Measurements from ENCODE around the gene SRSF2.

The SRSF2 gene

DNA sequence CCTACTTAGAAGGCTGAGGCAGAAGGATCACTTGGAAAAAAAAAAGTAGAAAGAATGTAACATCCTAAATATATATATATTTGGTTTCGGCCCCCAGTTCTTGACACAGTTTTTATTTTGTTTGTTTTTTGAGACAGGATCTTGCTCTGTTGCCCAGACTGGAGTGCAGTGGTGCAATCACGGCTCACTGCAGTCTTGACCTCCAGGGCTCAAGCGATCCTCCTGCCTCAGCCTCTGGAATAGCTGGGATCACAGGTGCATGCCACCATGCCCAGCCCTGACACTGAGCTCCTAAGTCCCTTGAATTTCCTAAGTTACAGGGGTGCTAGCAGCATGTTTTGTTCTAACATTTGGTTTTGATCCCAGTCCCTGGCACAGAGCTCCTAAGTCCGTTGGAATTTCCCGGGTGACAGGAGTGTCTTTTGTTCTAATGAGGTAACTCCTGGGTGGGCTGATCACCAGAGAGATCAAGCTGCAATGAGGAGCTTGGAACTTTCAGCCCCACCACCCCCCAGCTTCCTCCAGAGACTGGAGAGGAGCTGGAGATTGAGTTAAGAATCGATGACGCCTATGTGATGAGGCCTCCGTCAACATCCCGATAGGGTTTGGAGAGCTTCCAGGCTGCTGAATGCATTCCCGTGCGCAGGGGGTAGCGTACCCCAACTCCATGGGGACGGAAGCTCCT, 46.4 kb downstream of the SRSF2 start:
- H3K4me2 ChIP-seq, result peak overlapping the region in 4 of 11 experiments; percentile 5 to 46 (median 38); a peak in 5 of 22 replicates
- H3K4me1 ChIP-seq, result peaks cover 45 to 93% (median 82%) of the 10 kb centered on the region in 10 experiments
- 0 out of 22 replicates have a peak, but pooled peaks cover 0 to 4% (median 0%) of the 10 kb centered on the region in 11 experiments for H3K9me3 ChIP-seq (replicated peaks in 1 of 11)
- H4K20me1 ChIP-seq, result peaks cover 0 to 26% (median 0%) of the 10 kb centered on the region in 11 experiments; a peak in 4 of 22 replicates
- H3K9ac ChIP-seq, result no peak overlapping the region
- TF ChIP-seq Cebpa-rat (IDR thresholded peaks at IDR 0.05), result no peak
- H3K4me3 ChIP-seq, result no peak overlapping the region
- peaks cover 0 to 20% (median 0%) of the 10 kb centered on the region in 11 experiments; a peak in 2 of 22 replicates for H3K27me3 ChIP-seq
- no peak overlapping the region for H3K27ac ChIP-seq
- peaks cover 0 to 4% (median 0%) of the 10 kb centered on the region in 11 experiments; a peak in 1 of 22 replicates for H3K36me3 ChIP-seq

DNA sequence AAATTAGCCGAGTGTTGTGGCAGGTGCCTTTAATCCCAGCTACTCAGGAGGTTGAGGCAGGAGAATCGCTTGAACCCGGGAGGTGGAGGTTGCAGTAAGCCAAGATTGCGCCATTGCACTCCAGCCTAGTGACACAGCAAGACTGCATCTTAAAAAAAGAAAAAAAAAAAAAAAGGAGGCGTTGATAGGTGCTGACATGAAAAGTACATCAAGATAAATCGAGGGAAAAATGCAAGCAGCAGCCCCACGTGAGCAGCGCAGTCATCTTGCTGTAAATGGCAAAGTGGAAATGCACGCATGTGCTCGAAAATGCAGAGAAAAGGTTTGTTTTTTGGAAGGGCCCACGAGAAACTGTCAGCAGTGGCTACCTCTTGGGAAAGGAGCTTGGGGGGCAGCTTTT, 47.3 kb downstream of the SRSF2 start:
- Histone ChIP-seq H3K9ac (no peak overlapping the region), H4K20me1 (peaks cover 0 to 29% (median 0%) of the 10 kb centered on the region in 11 experiments; a peak in 5 of 22 replicates), H3K4me2 (no peak overlapping the region), H3K27me3 (peaks cover 0 to 21% (median 0%) of the 10 kb centered on the region in 11 experiments; a peak in 2 of 22 replicates), H3K4me3 (no peak overlapping the region), H3K36me3 (peaks cover 0 to 4% (median 0%) of the 10 kb centered on the region in 11 experiments; a peak in 1 of 22 replicates), H3K27ac (no peak overlapping the region), H3K4me1 (peaks cover 37 to 93% (median 82%) of the 10 kb centered on the region in 10 experiments), H3K9me3 (replicated peaks in 1 of 11) (no peaks in the 10 kb centered on the region)
- 0 out of 22 replicates have a peak, but pooled peaks of 1 of the 11 experiments have one; percentile 17 for TF ChIP-seq Cebpa-rat (IDR thresholded peaks at IDR 0.05)

GRCh38 chr17:76688165-76688622, 48.9 kb downstream of the SRSF2 start:
- peaks cover 0 to 3% (median 0%) of the 10 kb centered on the region in 11 experiments; a peak in 1 of 22 replicates for H3K36me3 ChIP-seq
- TF ChIP-seq Cebpa-rat (IDR thresholded peaks at IDR 0.05), result no peak
- peaks cover 0 to 21% (median 0%) of the 10 kb centered on the region in 11 experiments; a peak in 2 of 22 replicates for H3K27me3 ChIP-seq
- no peaks in the 10 kb centered on the region for H3K9me3 ChIP-seq (replicated peaks in 1 of 11)
- H3K4me2 ChIP-seq, result peak overlapping the region in 10 of 11 experiments; percentile 59 to 97 (median 75); a peak in 19 of 22 replicates
- no peak overlapping the region for H3K4me3 ChIP-seq
- H3K9ac ChIP-seq, result peak overlapping the region in 3 of 11 experiments; percentile 27 to 57 (median 57); a peak in 2 of 22 replicates
- H3K27ac ChIP-seq, result peak overlapping the region in 2 of 11 experiments; percentile 52 to 63; a peak in 4 of 22 replicates
- H3K4me1 ChIP-seq, result peaks cover 32 to 93% (median 81%) of the 10 kb centered on the region in 10 experiments
- peaks cover 0 to 42% (median 4%) of the 10 kb centered on the region in 11 experiments; a peak in 8 of 22 replicates for H4K20me1 ChIP-seq

- Histone ChIP-seq H3K9me3 (replicated peaks in 1 of 11) (no peaks in the 10 kb centered on the region), H3K27me3 (peaks cover 0 to 21% (median 0%) of the 10 kb centered on the region in 11 experiments; a peak in 2 of 22 replicates), H3K4me1 (peaks cover 34 to 93% (median 84%) of the 10 kb centered on the region in 10 experiments), H4K20me1 (peaks cover 0 to 47% (median 5%) of the 10 kb centered on the region in 11 experiments; a peak in 10 of 22 replicates), H3K4me3 (no peak overlapping the region), H3K36me3 (peaks cover 0 to 3% (median 0%) of the 10 kb centered on the region in 11 experiments; a peak in 1 of 22 replicates), H3K27ac (peak overlapping the region in 5 of 11 experiments; percentile 14 to 63 (median 52); a peak in 7 of 22 replicates), H3K9ac (peak overlapping the region in 9 of 11 experiments; percentile 20 to 61 (median 32); a peak in 12 of 22 replicates), H3K4me2 (peak overlapping the region; percentile 49 to 97 (median 70))
- TF ChIP-seq Cebpa-rat (IDR thresholded peaks at IDR 0.05), result no peak
These were observed 49.6 kb downstream of the SRSF2 start for GRCh38 chr17:76687298-76688164.

GRCh38 chr17:76686538-76687297, 50.4 kb downstream of the SRSF2 start:
- Histone ChIP-seq H3K9me3 (replicated peaks in 1 of 11) (no peaks in the 10 kb centered on the region), H3K4me3 (no peak overlapping the region), H3K4me2 (peak overlapping the region; percentile 49 to 97 (median 70)), H3K9ac (peak overlapping the region in 5 of 11 experiments; percentile 28 to 61 (median 57); a peak in 4 of 22 replicates), H3K27me3 (peaks cover 0 to 21% (median 0%) of the 10 kb centered on the region in 11 experiments; a peak in 2 of 22 replicates), H3K27ac (peak overlapping the region in 2 of 11 experiments; percentile 6 to 63; a peak in 3 of 22 replicates), H3K36me3 (peaks cover 0 to 3% (median 0%) of the 10 kb centered on the region in 11 experiments; a peak in 1 of 22 replicates), H3K4me1 (peaks cover 42 to 94% (median 89%) of the 10 kb centered on the region in 10 experiments), H4K20me1 (peaks cover 0 to 56% (median 11%) of the 10 kb centered on the region in 11 experiments; a peak in 15 of 22 replicates)
- no peak for TF ChIP-seq Cebpa-rat (IDR thresholded peaks at IDR 0.05)

DNA sequence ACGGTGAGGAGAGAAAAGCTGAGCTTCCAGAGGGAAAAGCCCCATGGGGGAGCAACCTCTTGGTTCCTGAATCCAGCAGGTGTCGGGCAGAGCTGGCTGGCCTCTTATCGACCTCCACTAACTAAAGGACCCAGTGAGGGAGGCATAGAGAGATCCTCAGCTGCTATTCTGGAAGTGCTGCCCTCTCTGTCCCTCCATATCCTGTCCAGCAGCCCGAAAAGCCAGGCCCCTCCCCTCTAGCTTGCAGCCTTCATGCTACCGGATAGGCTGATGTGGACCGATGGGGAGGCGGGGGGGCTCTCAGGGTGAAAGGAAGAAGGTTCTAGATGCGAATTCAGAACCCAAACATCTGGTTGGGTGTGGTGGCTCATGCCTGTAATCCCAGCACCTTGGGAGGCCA, 51.3 kb downstream of the SRSF2 start:
- Histone ChIP-seq H3K27me3 (peaks cover 0 to 21% (median 0%) of the 10 kb centered on the region in 11 experiments; a peak in 2 of 22 replicates), H3K4me3 (no peak overlapping the region), H3K4me2 (peak overlapping the region in 8 of 11 experiments; percentile 66 to 97 (median 80); a peak in 16 of 22 replicates), H4K20me1 (peaks cover 0 to 63% (median 15%) of the 10 kb centered on the region in 11 experiments; a peak in 15 of 22 replicates), H3K4me1 (peaks cover 50 to 94% (median 91%) of the 10 kb centered on the region in 10 experiments), H3K9me3 (replicated peaks in 1 of 11) (no peaks in the 10 kb centered on the region), H3K36me3 (peaks cover 0 to 3% (median 0%) of the 10 kb centered on the region in 11 experiments; a peak in 1 of 22 replicates), H3K9ac (no peak overlapping the region), H3K27ac (no peak overlapping the region)
- TF ChIP-seq Cebpa-rat (IDR thresholded peaks at IDR 0.05), result no peak

DNA sequence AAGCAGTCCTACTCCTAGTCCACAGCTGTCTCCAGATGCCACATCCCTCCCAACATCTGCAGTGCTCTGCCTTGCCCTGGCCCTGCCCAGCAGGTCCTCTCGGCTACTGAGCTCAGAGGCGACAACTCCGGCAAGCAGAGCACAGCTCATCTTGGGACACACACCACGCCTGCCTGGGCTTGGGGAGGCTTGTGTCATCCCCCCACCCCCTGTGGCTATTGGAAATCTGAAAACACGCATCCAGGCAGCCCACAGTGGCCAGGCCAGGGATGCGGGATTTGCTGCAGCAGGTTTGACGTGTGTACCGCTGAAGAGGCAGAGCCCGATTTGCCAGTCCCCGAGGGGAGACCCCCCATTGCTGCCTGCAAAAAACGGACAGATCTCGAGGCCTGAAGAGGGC, 51.8 kb downstream of the SRSF2 start:
- Histone ChIP-seq H3K27me3 (peaks cover 0 to 21% (median 0%) of the 10 kb centered on the region in 11 experiments; a peak in 2 of 22 replicates), H4K20me1 (peaks cover 0 to 67% (median 15%) of the 10 kb centered on the region in 11 experiments; a peak in 15 of 22 replicates), H3K4me2 (peak overlapping the region in 8 of 11 experiments; percentile 66 to 97 (median 80); a peak in 16 of 22 replicates), H3K4me3 (no peak overlapping the region), H3K27ac (no peak overlapping the region), H3K4me1 (peaks cover 50 to 97% (median 92%) of the 10 kb centered on the region in 10 experiments), H3K9ac (peak overlapping the region in 3 of 11 experiments; percentile 28 to 57 (median 35); a peak in 2 of 22 replicates), H3K36me3 (peaks cover 0 to 7% (median 0%) of the 10 kb centered on the region in 11 experiments; a peak in 3 of 22 replicates), H3K9me3 (replicated peaks in 1 of 11) (no peaks in the 10 kb centered on the region)
- TF ChIP-seq Cebpa-rat (IDR thresholded peaks at IDR 0.05), result no peak

All from BLaER1 treated with 17β-estradiol and CSF1 and Interleukin-3, amounts not matched to agents 10 nM and 100 nM (cell line).